Keratinocyte (primary cell): ENCODE results near the gene UTP14A. TPM values are rescaled to one million over a fixed set of nuclear protein-coding genes. Genes with fewer than 3 reads are reported as not detected.

Experiments used
- DNase-seq: peaks from one replicate; pipeline ENCODE4 v3.0.0-alpha.2; 2011; ENCODE audit warnings: low read depth, missing footprints, low spot score
- FAIRE-seq: peaks from 2 replicates; lab custom pipeline; 2011; peaks lifted over from hg19 to GRCh38; lab: Jason Lieb, UNC
- H2AFZ ChIP-seq: 2 replicates; pipeline ENCODE4 v1.6.0; 2012; ENCODE audit warnings: low read length, control low read depth, inconsistent platforms; ENCODE audit not compliant: control insufficient read depth
- H3K27ac ChIP-seq: 2 replicates; pipeline ENCODE4 v1.5.1; 2011; ENCODE audit warnings: low read length; ENCODE audit not compliant: control insufficient read depth, insufficient read depth
- H3K27me3 ChIP-seq: 3 replicates; pipeline ENCODE4 v1.6.0; 2011; ENCODE audit warnings: low read length; ENCODE audit not compliant: control insufficient read depth, insufficient read depth; ENCODE audit errors: extremely low read depth
- H3K36me3 ChIP-seq, 2 experiments: 2 replicates in 1 of 2; 3 replicates in 1 of 2; pipeline ENCODE4 v1.5.1; 2011; ENCODE audit warnings: low read length in 2 of 2, mild to moderate bottlenecking in 1 of 2; ENCODE audit not compliant: control insufficient read depth in 2 of 2, insufficient read depth in 2 of 2; ENCODE audit errors: extremely low read depth in 1 of 2
- H3K4me1 ChIP-seq: 3 replicates; pipeline ENCODE4 v1.5.1; 2011; ENCODE audit warnings: low read length; ENCODE audit not compliant: control insufficient read depth, insufficient read depth; ENCODE audit errors: extremely low read depth
- H3K4me2 ChIP-seq: 3 replicates; pipeline ENCODE4 v1.6.0; 2011; ENCODE audit warnings: low read depth, low read length; ENCODE audit not compliant: control insufficient read depth, insufficient read depth; ENCODE audit errors: extremely low read depth
- H3K4me3 ChIP-seq, 3 experiments: fragments of 200-600 bp in 1 of 3; sonication (generic) in 1 of 3; 2 replicates in 2 of 3; 3 replicates in 1 of 3; pipeline ENCODE4 v1.5.1; 2011 to 2016; ENCODE audit warnings: low read length in 3 of 3, mild to moderate bottlenecking in 3 of 3, control low read depth in 2 of 3, inconsistent platforms in 1 of 3, low read depth in 1 of 3, mixed read lengths in 1 of 3, mixed run types in 1 of 3, moderate library complexity in 1 of 3; ENCODE audit not compliant: control insufficient read depth in 2 of 3, insufficient read depth in 2 of 3; ENCODE audit errors: extremely low read depth in 1 of 3
- H3K79me2 ChIP-seq: 2 replicates; pipeline ENCODE4 v1.6.0; 2012; ENCODE audit warnings: low read length; ENCODE audit not compliant: control insufficient read depth, insufficient read depth
- H3K9ac ChIP-seq: 3 replicates; pipeline ENCODE4 v1.6.0; 2011; ENCODE audit warnings: low read length; ENCODE audit not compliant: control insufficient read depth, insufficient read depth; ENCODE audit errors: extremely low read depth
- H3K9me1 ChIP-seq: 3 replicates; pipeline ENCODE4 v1.6.0; 2011; ENCODE audit warnings: low read length; ENCODE audit not compliant: control insufficient read depth, insufficient read depth; ENCODE audit errors: extremely low read depth
- H3K9me3 ChIP-seq: 2 replicates; pipeline ENCODE4 v1.5.1; 2012; ENCODE audit warnings: low read depth, low read length; ENCODE audit not compliant: control insufficient read depth
- H4K20me1 ChIP-seq: 3 replicates; pipeline ENCODE4 v1.6.0; 2011; ENCODE audit warnings: low read length; ENCODE audit not compliant: control insufficient read depth, insufficient read depth; ENCODE audit errors: extremely low read depth
- CTCF ChIP-seq, 3 experiments: IDR thresholded peaks in 1 of 3; conservative IDR thresholded peaks in 1 of 3; optimal IDR thresholded peaks in 1 of 3; 2 replicates in 2 of 3; 3 replicates in 1 of 3; pipeline versions ENCODE3 to v1.5.1; 2011; ENCODE audit warnings: low read length in 3 of 3, mild to moderate bottlenecking in 3 of 3, moderate library complexity in 2 of 3, control low read depth in 1 of 3, inconsistent platforms in 1 of 3; ENCODE audit not compliant: insufficient read depth in 2 of 3; ENCODE audit errors: extremely low read depth in 1 of 3
- EZH2 ChIP-seq: IDR thresholded peaks from one replicate; pipeline ENCODE4 v1.6.1; 2012; ENCODE audit warnings: inconsistent platforms, mild to moderate bottlenecking, low read length, moderate library complexity
- dilution Hi-C: fragments of 300-500 bp; cut with MboI; formaldehyde crosslinking; loops from one replicate; pipeline ENCODE4 v1.7.0; 2020; ENCODE audit warnings: low sequenced_read_pairs; ENCODE audit not compliant: extremely low pct_ligation_motif_present
- polyA plus RNA-seq, 5 experiments: library from polyadenylated mRNA; depleted of rRNA in 3 of 5; stranded (reverse) in 3 of 5; stranded (forward) in 1 of 5; unstranded in 1 of 5; fragments of >200 nt; gene quantifications; 1 replicate in 1 of 5; 2 replicates in 3 of 5; 3 replicates in 1 of 5; pipeline versions ENCODE4 v1.2.1 to v1.2.3, GENCODE V29; 2011 to 2012; ENCODE audit warnings: missing spikeins in 2 of 5, low read depth in 1 of 5, low replicate concordance in 1 of 5

UTP14A gene
- polyA plus RNA-seq, 1 donor (not counting 4 experiments of a cell fraction or from before 2014, with no cell fraction given), result 30.6 TPM

DNA sequence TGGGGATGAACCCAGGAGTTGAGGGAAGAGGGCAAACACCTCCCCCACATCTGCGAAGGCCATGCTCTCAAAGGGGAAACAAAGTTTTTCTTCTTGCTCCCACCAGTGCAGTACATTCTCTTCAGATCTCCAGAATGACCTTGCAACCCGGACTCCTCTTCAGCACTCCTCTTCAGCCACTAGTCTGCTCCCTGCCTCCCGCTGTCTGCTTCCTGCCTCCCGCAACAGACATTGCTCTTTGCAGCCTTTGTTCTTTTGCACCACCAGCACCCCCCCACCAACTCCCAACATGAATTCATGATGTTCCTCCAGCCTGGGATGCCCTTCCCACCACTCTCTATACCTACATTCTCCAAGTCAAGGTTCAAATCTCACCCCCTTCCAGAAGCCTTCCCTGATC lies 32.1 kb downstream of the UTP14A start:
- H3K4me3 ChIP-seq, result no peak overlapping the region
- TF ChIP-seq EZH2 (no peak), CTCF (optimal IDR thresholded peaks at IDR 0.05 in 1 of 3, IDR thresholded peaks at IDR 0.05 in 1 of 3, conservative IDR thresholded peaks at IDR 0.05 in 1 of 3; ENCODE audit: extremely low read depth in 1 of 3, insufficient read depth in 2 of 3, low read length in 3 of 3) (no peak)
- dilution Hi-C loops, result no loop called here
- FAIRE-seq, result no peak
- no peaks in the 10 kb centered on the region for H3K9me3 ChIP-seq
- H3K27me3 ChIP-seq, result peaks cover 14% of the 10 kb centered on the region
- H3K27ac ChIP-seq, result no peak overlapping the region
- H2AFZ ChIP-seq, result no peak overlapping the region
- H3K9ac ChIP-seq, result no peak overlapping the region
- no peak for DNase-seq
- H3K36me3 ChIP-seq, result no peaks in the 10 kb centered on the region
- no peaks in the 10 kb centered on the region for H3K4me1 ChIP-seq
- H3K79me2 ChIP-seq, result no peaks in the 10 kb centered on the region
- no peaks in the 10 kb centered on the region for H3K9me1 ChIP-seq
- H4K20me1 ChIP-seq, result no peaks in the 10 kb centered on the region
- H3K4me2 ChIP-seq, result no peak overlapping the region

DNA sequence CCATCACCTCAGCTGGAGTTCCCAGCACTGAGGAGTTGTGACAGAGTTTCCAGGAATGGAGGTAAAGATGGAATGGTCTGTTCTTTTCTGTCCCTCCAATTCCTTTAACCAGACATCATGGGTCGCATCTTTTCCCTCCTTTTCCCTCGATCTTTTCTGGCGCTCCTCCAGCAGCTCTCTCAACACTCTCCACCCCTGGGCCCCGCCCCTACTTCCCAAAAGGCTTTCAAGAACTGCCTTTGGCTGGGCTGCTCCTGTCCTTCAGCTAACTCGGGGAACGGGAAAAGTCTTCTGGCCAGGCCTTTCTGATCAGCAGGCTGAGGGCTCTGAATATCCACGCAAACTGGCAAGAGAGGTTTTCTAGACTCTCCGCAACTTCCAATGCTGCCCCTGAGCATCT lies 34.0 kb downstream of the UTP14A start:
- H3K36me3 ChIP-seq, result no peaks in the 10 kb centered on the region
- H3K9me1 ChIP-seq, result no peaks in the 10 kb centered on the region
- no peaks in the 10 kb centered on the region for H3K4me1 ChIP-seq
- H3K9ac ChIP-seq, result no peak overlapping the region
- H3K4me3 ChIP-seq, result no peak overlapping the region
- no peak overlapping the region for H3K4me2 ChIP-seq
- H3K27ac ChIP-seq, result no peak overlapping the region
- peaks cover 3% of the 10 kb centered on the region for H3K27me3 ChIP-seq
- no peaks in the 10 kb centered on the region for H3K79me2 ChIP-seq
- FAIRE-seq (no peak), DNase-seq (no peak)
- dilution Hi-C loops, result no loop called here
- H4K20me1 ChIP-seq, result no peaks in the 10 kb centered on the region
- no peaks in the 10 kb centered on the region for H3K9me3 ChIP-seq
- H2AFZ ChIP-seq, result no peak overlapping the region
- TF ChIP-seq CTCF (optimal IDR thresholded peaks at IDR 0.05 in 1 of 3, IDR thresholded peaks at IDR 0.05 in 1 of 3, conservative IDR thresholded peaks at IDR 0.05 in 1 of 3; ENCODE audit: extremely low read depth in 1 of 3, insufficient read depth in 2 of 3, low read length in 3 of 3) (no peak), EZH2 (no peak)
